PC-3 (cell line): Measurements from ENCODE around the gene RABL6. TPM values are rescaled to one million over a fixed set of nuclear protein-coding genes. Genes with fewer than 3 reads are reported as not detected.
A peak's percentile ranks its signal among the peaks of the same experiment; 100 is the strongest.
"Not testable (repeated sequence)": the region's sequence is repeated elsewhere in the genome, so short reads cannot be mapped to it uniquely, and the experiment has no call there.

Source experiments
- ATAC-seq: fragments of 200-7000 bp; cut with Tn5 transposase; 2 replicates; pipeline ENCODE4 v1.9.1; 2020; ENCODE audit warnings: mild to moderate bottlenecking, moderate library complexity
- BruUV-seq: library from RNA; stranded (reverse); fragments of 400-500 nt; replicated peaks from 2 replicates; lab custom pipeline; 2021; lab: Mats Ljungman, UMichigan
- CTCF ChIA-PET: fragments of 300-600 bp; sonication (Branson Sonifier 250); formaldehyde crosslinking; loops from one replicate; lab custom pipeline; 2022; ENCODE audit warnings: antibody characterized with exemption; lab: Charles Lee
- POLR2A ChIA-PET: fragments of 300-600 bp; sonication (Branson Sonifier 250); formaldehyde crosslinking; loops from one replicate; lab custom pipeline; 2022; ENCODE audit warnings: antibody characterized with exemption; ENCODE audit not compliant: unreplicated experiment; lab: Charles Lee
- DNase-seq: peaks from one replicate; pipeline ENCODE4 v3.0.0-alpha.2; 2015
- H2AFZ ChIP-seq: fragments of 300-600 bp; sonication (generic); 2 replicates; pipeline ENCODE4 v1.6.0; 2016; ENCODE audit warnings: antibody characterized with exemption, low read length
- H3F3A ChIP-seq: fragments of 300-600 bp; sonication (generic); one replicate; pipeline ENCODE4 v1.6.0; 2017; ENCODE audit warnings: antibody characterized with exemption, low read length, control low read depth, mild to moderate bottlenecking; ENCODE audit not compliant: unreplicated experiment
- H3K27ac ChIP-seq: fragments of 300-600 bp; sonication (generic); 2 replicates; pipeline ENCODE4 v1.5.1; 2016; ENCODE audit warnings: mild to moderate bottlenecking, low read length
- H3K27me3 ChIP-seq: fragments of 300-600 bp; sonication (generic); 2 replicates; pipeline ENCODE4 v1.6.1; 2016; ENCODE audit warnings: low read length, mixed read lengths
- H3K36me3 ChIP-seq: fragments of 300-600 bp; sonication (generic); 2 replicates; pipeline ENCODE4 v1.6.1; 2016; ENCODE audit warnings: low read depth, mixed run types, low read length, mixed read lengths
- H3K4me1 ChIP-seq: fragments of 300-600 bp; sonication (generic); 2 replicates; pipeline ENCODE4 v1.5.1; 2016; ENCODE audit warnings: low read length; ENCODE audit not compliant: insufficient read depth
- H3K4me2 ChIP-seq: fragments of 300-600 bp; sonication (generic); 2 replicates; pipeline ENCODE4 v1.6.0; 2016; ENCODE audit warnings: low read length
- H3K4me3 ChIP-seq: fragments of 300-600 bp; sonication (generic); 2 replicates; pipeline ENCODE4 v1.5.1; 2016; ENCODE audit warnings: mild to moderate bottlenecking, low read length, mixed read lengths
- H3K79me2 ChIP-seq: fragments of 300-600 bp; sonication (generic); 2 replicates; pipeline ENCODE4 v1.6.1; 2017; ENCODE audit warnings: low read length, mixed read lengths
- H3K9ac ChIP-seq: fragments of 300-600 bp; sonication (generic); 2 replicates; pipeline ENCODE4 v1.6.0; 2016; ENCODE audit warnings: mild to moderate bottlenecking, low read length
- H3K9me2 ChIP-seq: fragments of 300-600 bp; sonication (generic); replicated peaks from 2 replicates; pipeline ENCODE4 v1.6.1; 2016; ENCODE audit warnings: mixed run types, low read length, mixed read lengths
- H3K9me3 ChIP-seq: fragments of 300-600 bp; sonication (generic); 2 replicates; pipeline ENCODE4 v1.6.1; 2016; ENCODE audit warnings: low read length, mixed read lengths
- H4K20me1 ChIP-seq: fragments of 300-600 bp; sonication (generic); 2 replicates; pipeline ENCODE4 v1.6.1; 2016; ENCODE audit warnings: low read length, mixed read lengths
- EZH2 ChIP-seq: fragments of 300-600 bp; sonication (generic); IDR thresholded peaks from one replicate; pipeline ENCODE4 v1.6.1; 2017; ENCODE audit warnings: antibody characterized with exemption, mild to moderate bottlenecking, low read length; ENCODE audit not compliant: unreplicated experiment
- EZH2phosphoT487 ChIP-seq: fragments of 300-600 bp; sonication (generic); IDR thresholded peaks from 2 replicates; pipeline ENCODE4 v1.6.1; 2018; ENCODE audit warnings: mild to moderate bottlenecking, antibody characterized with exemption, low read length, borderline replicate concordance
- intact Hi-C: fragments of 100-400 bp; cut with micrococcal nuclease; formaldehyde crosslinking; loops from 2 replicates; pipeline ENCODE4 v1.9.0; 2023
- total RNA-seq: library from RNA; depleted of rRNA; stranded (reverse); fragments of >200 nt; gene quantifications from 2 replicates; pipeline ENCODE4 v1.2.3, GENCODE V29; 2014
- TF ChIP-seq, protein P1 (sequence below): fragments of 300-600 bp; sonication (generic); conservative IDR thresholded peaks from 2 replicates; pipeline ENCODE4 v1.5.1; 2017; ENCODE audit warnings: antibody characterized with exemption, low read depth, mild to moderate bottlenecking, low read length

Gene RABL6
- total RNA-seq, 1 experiment from 2014 or later: 84.3 TPM

DNA sequence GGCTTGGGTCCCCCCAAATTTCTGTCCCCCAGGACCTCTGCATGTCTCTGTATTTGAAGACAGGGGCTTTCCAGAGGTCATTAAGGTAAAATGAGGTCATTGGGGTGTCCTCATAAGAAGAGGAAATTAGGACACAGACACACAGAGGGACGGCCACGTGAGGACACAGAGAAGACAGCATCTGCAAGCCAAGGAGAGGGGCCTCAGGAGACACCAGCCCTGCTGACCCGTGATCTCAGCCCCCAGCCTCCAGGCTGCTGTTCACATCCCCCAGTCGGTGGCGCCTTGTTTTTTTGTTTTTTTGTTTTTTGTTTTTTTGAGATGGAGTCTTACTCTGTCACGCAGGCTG is 12.8 kb upstream of the RABL6 start:
- Histone ChIP-seq H3K9me3 (no peaks in the 10 kb centered on the region), H3K4me3 (no peak overlapping the region), H3K79me2 (peaks cover 13% of the 10 kb centered on the region), H4K20me1 (no peaks in the 10 kb centered on the region), H3K27me3 (no peaks in the 10 kb centered on the region), H3K4me2 (no peak overlapping the region), H3K9me2 (no peaks in the 10 kb centered on the region), H2AFZ (no peak overlapping the region), H3K4me1 (peaks cover 28% of the 10 kb centered on the region), H3F3A (no peaks in the 10 kb centered on the region), H3K36me3 (peaks cover 2% of the 10 kb centered on the region; the same call in 1 of the 2 replicates), H3K9ac (no peak overlapping the region), H3K27ac (no peak overlapping the region)
- intact Hi-C loops: no loop called here
- ChIA-PET POLR2A (no interaction called here), CTCF (no interaction called here)
- BruUV-seq: no TSS peak
- ATAC-seq (no peak), DNase-seq (no peak)
- TF ChIP-seq EZH2phosphoT487: no peak
- TF ChIP-seq, protein P1, sequence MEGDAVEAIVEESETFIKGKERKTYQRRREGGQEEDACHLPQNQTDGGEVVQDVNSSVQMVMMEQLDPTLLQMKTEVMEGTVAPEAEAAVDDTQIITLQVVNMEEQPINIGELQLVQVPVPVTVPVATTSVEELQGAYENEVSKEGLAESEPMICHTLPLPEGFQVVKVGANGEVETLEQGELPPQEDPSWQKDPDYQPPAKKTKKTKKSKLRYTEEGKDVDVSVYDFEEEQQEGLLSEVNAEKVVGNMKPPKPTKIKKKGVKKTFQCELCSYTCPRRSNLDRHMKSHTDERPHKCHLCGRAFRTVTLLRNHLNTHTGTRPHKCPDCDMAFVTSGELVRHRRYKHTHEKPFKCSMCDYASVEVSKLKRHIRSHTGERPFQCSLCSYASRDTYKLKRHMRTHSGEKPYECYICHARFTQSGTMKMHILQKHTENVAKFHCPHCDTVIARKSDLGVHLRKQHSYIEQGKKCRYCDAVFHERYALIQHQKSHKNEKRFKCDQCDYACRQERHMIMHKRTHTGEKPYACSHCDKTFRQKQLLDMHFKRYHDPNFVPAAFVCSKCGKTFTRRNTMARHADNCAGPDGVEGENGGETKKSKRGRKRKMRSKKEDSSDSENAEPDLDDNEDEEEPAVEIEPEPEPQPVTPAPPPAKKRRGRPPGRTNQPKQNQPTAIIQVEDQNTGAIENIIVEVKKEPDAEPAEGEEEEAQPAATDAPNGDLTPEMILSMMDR: no peak
- TF ChIP-seq EZH2: no peak

DNA sequence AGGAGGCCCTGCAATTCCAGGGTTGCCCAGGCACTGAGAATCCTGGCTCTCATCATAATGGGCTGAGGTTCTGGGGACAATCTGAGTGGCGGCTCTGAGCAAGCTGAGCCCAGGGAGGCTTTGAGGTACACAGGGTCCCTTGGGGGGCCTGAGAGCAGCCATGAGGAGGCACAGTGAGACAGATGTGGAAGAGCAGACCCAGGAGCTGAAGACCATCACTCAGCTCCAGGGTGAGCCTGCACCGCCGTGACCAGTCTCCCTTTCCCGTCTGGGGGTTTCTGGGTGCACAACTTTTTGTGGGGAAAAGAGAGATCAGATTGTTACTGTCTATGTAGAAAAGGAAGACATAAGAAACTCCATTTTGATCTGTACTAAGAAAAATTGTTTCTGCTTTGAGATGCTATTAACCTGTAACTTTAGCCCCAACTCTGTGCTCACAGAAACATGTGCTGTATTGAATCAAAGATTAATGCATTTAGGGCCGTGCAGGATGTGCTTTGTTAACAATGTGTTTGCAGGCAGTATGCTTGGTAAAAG is 11.4 kb upstream of the RABL6 start, which contains the start of gene CCDC183:
Gene CCDC183 (plus strand): TSS at position 101 of the 537 bp plus-strand sequence. CDS start 60 bp downstream, at position 161.
- POLR2A ChIA-PET: interaction anchor here (0.6 kb wide), 1 partner anchor 62 kb away, joined by 3 read pairs; no protein-coding TSS in a partner anchor
- H3K27ac ChIP-seq: no peak within 1 kb of the TSS
- no peaks in the 10 kb centered on the region for H3K27me3 ChIP-seq
- intact Hi-C loops: no loop called here
- ATAC-seq (no peak), DNase-seq (no peak)
- no TSS peak for BruUV-seq
- no peak within 1 kb of the TSS for H3K4me2 ChIP-seq
- peaks cover 28% of the 10 kb centered on the region for H3K4me1 ChIP-seq
- no peaks in the 10 kb centered on the region for H3F3A ChIP-seq
- TF ChIP-seq, protein P1: no peak
- TF ChIP-seq EZH2phosphoT487 (no peak), EZH2 (no peak)
- no peaks in the 10 kb centered on the region for H4K20me1 ChIP-seq
- CTCF ChIA-PET: no interaction called here
- H3K4me3 ChIP-seq: no peak within 1 kb of the TSS
- H3K9me2 ChIP-seq: no peaks in the 10 kb centered on the region
- H3K9ac ChIP-seq: no peak within 1 kb of the TSS
- H3K9me3 ChIP-seq: no peaks in the 10 kb centered on the region
- H2AFZ ChIP-seq: no peak within 1 kb of the TSS
- H3K36me3 ChIP-seq: peaks cover 2% of the 10 kb centered on the region; the same call in 1 of the 2 replicates
- H3K79me2 ChIP-seq: peaks cover 12% of the 10 kb centered on the region

DNA sequence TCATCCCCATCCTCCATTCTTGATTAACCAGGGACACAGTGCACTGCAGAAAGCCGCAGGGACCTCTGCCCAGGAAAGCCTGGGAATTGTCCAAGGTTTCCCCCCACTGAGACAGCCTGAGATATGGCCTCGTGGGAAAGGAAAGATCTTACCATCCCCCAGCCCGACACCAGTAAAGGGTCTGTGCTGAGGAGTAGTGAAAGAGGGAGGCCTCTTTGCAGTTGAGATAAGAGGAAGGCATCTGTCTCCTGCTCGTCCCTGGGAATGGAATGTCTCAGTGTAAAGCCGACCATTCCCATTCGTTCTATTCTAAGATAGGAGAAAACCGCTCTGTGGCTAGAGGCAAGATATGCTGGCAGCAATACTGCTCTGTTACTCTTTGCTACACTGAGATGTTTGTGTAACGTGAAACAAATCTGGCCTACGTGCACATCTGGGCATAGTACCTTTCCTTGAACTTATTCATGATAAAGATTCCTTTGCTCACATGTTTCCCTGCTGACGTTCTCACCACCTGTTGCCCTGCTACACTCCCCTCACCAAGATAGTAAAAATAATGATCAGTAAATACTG is 10.9 kb upstream of the RABL6 start:
- H3K9me3 ChIP-seq, H3F3A ChIP-seq, H3K27me3 ChIP-seq, H3K36me3 ChIP-seq, H3K27ac ChIP-seq, H3K9me2 ChIP-seq, H3K4me3 ChIP-seq, intact Hi-C loops, H3K79me2 ChIP-seq, H3K4me2 ChIP-seq, H2AFZ ChIP-seq, BruUV-seq, H4K20me1 ChIP-seq, H3K9ac ChIP-seq, CTCF ChIA-PET, ATAC-seq: not testable (repeated sequence)
- POLR2A ChIA-PET: interaction anchor here (0.6 kb wide), 1 partner anchor 61 kb away, joined by 3 read pairs; no protein-coding TSS in a partner anchor
- DNase-seq: peak; percentile 23
- H3K4me1 ChIP-seq: peaks cover 26% of the 10 kb centered on the region
